PC-3 (cell line): ENCODE data around the gene GABBR2. TPM values are rescaled to one million over a fixed set of nuclear protein-coding genes. Genes with fewer than 3 reads are reported as not detected.
A peak's percentile ranks its signal among the peaks of the same experiment; 100 is the strongest.

Experiments
- ATAC-seq: fragments of 200-7000 bp; cut with Tn5 transposase; 2 replicates; pipeline ENCODE4 v1.9.1; 2020; ENCODE audit warnings: mild to moderate bottlenecking, moderate library complexity
- BruUV-seq: library from RNA; stranded (reverse); fragments of 400-500 nt; replicated peaks from 2 replicates; lab custom pipeline; 2021; lab: Mats Ljungman, UMichigan
- CTCF ChIA-PET: fragments of 300-600 bp; sonication (Branson Sonifier 250); formaldehyde crosslinking; loops from one replicate; lab custom pipeline; 2022; ENCODE audit warnings: antibody characterized with exemption; lab: Charles Lee
- POLR2A ChIA-PET: fragments of 300-600 bp; sonication (Branson Sonifier 250); formaldehyde crosslinking; loops from one replicate; lab custom pipeline; 2022; ENCODE audit warnings: antibody characterized with exemption; ENCODE audit not compliant: unreplicated experiment; lab: Charles Lee
- DNase-seq: peaks from one replicate; pipeline ENCODE4 v3.0.0-alpha.2; 2015
- H2AFZ ChIP-seq: fragments of 300-600 bp; sonication (generic); 2 replicates; pipeline ENCODE4 v1.6.0; 2016; ENCODE audit warnings: antibody characterized with exemption, low read length
- H3F3A ChIP-seq: fragments of 300-600 bp; sonication (generic); one replicate; pipeline ENCODE4 v1.6.0; 2017; ENCODE audit warnings: antibody characterized with exemption, low read length, control low read depth, mild to moderate bottlenecking; ENCODE audit not compliant: unreplicated experiment
- H3K27ac ChIP-seq: fragments of 300-600 bp; sonication (generic); 2 replicates; pipeline ENCODE4 v1.5.1; 2016; ENCODE audit warnings: mild to moderate bottlenecking, low read length
- H3K27me3 ChIP-seq: fragments of 300-600 bp; sonication (generic); 2 replicates; pipeline ENCODE4 v1.6.1; 2016; ENCODE audit warnings: low read length, mixed read lengths
- H3K36me3 ChIP-seq: fragments of 300-600 bp; sonication (generic); 2 replicates; pipeline ENCODE4 v1.6.1; 2016; ENCODE audit warnings: low read depth, mixed run types, low read length, mixed read lengths
- H3K4me1 ChIP-seq: fragments of 300-600 bp; sonication (generic); 2 replicates; pipeline ENCODE4 v1.5.1; 2016; ENCODE audit warnings: low read length; ENCODE audit not compliant: insufficient read depth
- H3K4me2 ChIP-seq: fragments of 300-600 bp; sonication (generic); 2 replicates; pipeline ENCODE4 v1.6.0; 2016; ENCODE audit warnings: low read length
- H3K4me3 ChIP-seq: fragments of 300-600 bp; sonication (generic); 2 replicates; pipeline ENCODE4 v1.5.1; 2016; ENCODE audit warnings: mild to moderate bottlenecking, low read length, mixed read lengths
- H3K79me2 ChIP-seq: fragments of 300-600 bp; sonication (generic); 2 replicates; pipeline ENCODE4 v1.6.1; 2017; ENCODE audit warnings: low read length, mixed read lengths
- H3K9ac ChIP-seq: fragments of 300-600 bp; sonication (generic); 2 replicates; pipeline ENCODE4 v1.6.0; 2016; ENCODE audit warnings: mild to moderate bottlenecking, low read length
- H3K9me2 ChIP-seq: fragments of 300-600 bp; sonication (generic); replicated peaks from 2 replicates; pipeline ENCODE4 v1.6.1; 2016; ENCODE audit warnings: mixed run types, low read length, mixed read lengths
- H3K9me3 ChIP-seq: fragments of 300-600 bp; sonication (generic); 2 replicates; pipeline ENCODE4 v1.6.1; 2016; ENCODE audit warnings: low read length, mixed read lengths
- H4K20me1 ChIP-seq: fragments of 300-600 bp; sonication (generic); 2 replicates; pipeline ENCODE4 v1.6.1; 2016; ENCODE audit warnings: low read length, mixed read lengths
- CTCF ChIP-seq: fragments of 300-600 bp; sonication (generic); conservative IDR thresholded peaks from 2 replicates; pipeline ENCODE4 v1.5.1; 2017; ENCODE audit warnings: antibody characterized with exemption, low read depth, mild to moderate bottlenecking, low read length
- EZH2 ChIP-seq: fragments of 300-600 bp; sonication (generic); IDR thresholded peaks from one replicate; pipeline ENCODE4 v1.6.1; 2017; ENCODE audit warnings: antibody characterized with exemption, mild to moderate bottlenecking, low read length; ENCODE audit not compliant: unreplicated experiment
- EZH2phosphoT487 ChIP-seq: fragments of 300-600 bp; sonication (generic); IDR thresholded peaks from 2 replicates; pipeline ENCODE4 v1.6.1; 2018; ENCODE audit warnings: mild to moderate bottlenecking, antibody characterized with exemption, low read length, borderline replicate concordance
- intact Hi-C: fragments of 100-400 bp; cut with micrococcal nuclease; formaldehyde crosslinking; loops from 2 replicates; pipeline ENCODE4 v1.9.0; 2023
- total RNA-seq: library from RNA; depleted of rRNA; stranded (reverse); fragments of >200 nt; gene quantifications from 2 replicates; pipeline ENCODE4 v1.2.3, GENCODE V29; 2014

GABBR2 gene
- total RNA-seq, 1 experiment from 2014 or later = 0.44 TPM

DNA sequence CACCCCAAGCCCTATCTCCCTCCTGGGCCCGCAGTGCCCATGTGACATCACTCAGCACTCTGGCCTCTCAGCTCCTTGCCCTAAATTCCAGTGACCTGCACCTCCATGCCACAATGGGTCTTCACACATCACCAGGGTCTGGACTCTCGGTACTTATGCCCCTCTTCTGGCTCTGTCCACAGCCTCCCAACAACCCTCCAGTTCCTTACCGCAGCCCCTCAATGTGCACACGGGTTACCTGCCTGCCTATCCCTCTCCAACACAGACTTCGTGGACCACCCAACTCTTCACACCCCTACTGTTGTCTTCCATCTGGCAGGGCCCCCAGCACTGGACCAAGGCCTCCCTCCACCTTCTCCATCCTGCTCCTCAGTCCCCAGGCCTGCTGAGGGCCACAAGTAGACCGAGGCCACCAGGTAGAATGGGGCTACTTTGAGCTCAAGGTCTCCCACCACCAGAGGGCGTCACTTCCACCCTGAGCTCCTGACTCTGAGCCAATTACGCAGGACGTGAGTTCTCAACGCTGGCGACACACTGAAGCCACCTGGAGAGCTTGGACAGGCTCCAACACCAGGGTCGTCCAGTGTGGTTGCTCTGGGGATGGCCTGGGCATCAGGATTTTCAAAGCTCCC, 172.1 kb downstream of the GABBR2 start:
- Histone ChIP-seq H3K4me1 (no peaks in the 10 kb centered on the region), H3K27ac (no peak overlapping the region), H3K9me3 (no peaks in the 10 kb centered on the region), H3F3A (no peaks in the 10 kb centered on the region), H3K27me3 (no peaks in the 10 kb centered on the region), H3K4me3 (no peak overlapping the region), H4K20me1 (no peaks in the 10 kb centered on the region), H3K79me2 (no peaks in the 10 kb centered on the region), H3K9me2 (no peaks in the 10 kb centered on the region), H2AFZ (no peak overlapping the region), H3K9ac (no peak overlapping the region), H3K4me2 (no peak overlapping the region), H3K36me3 (no peaks in the 10 kb centered on the region)
- POLR2A ChIA-PET = no interaction called here
- DNase-seq (peak; percentile 7), ATAC-seq (no peak)
- BruUV-seq = no TSS peak
- intact Hi-C loops = no loop called here
- CTCF ChIA-PET = no interaction called here
- TF ChIP-seq CTCF = peak; percentile 52
- no peak for TF ChIP-seq EZH2
- no peak for TF ChIP-seq EZH2phosphoT487

DNA sequence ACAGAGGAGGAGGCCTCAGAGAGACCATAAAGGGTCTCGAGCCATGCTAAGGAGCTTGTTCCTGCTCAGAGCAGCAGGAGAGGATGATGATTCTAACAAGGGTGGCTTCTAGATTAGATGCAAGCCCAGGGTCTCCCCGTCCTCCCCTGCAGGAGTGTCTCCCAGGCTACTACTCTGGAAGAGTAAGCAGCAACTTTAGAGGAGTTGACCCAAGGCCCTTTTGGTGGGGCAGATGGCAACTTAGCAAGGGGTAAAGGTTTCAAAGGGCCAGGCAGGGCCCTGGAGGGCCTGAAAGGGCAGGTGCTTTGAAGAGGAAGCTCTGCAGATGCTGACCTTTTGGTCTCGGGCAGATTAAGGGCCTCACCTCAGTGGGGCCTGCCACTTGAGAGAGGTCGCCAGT, 174.9 kb downstream of the GABBR2 start:
- DNase-seq = no peak
- no peak for TF ChIP-seq CTCF
- TF ChIP-seq EZH2phosphoT487 = no peak
- no peak for TF ChIP-seq EZH2
- no peak for ATAC-seq
- Histone ChIP-seq H3K9me3 (no peaks in the 10 kb centered on the region), H3K36me3 (no peaks in the 10 kb centered on the region), H3K9me2 (no peaks in the 10 kb centered on the region), H3F3A (no peaks in the 10 kb centered on the region), H2AFZ (no peak overlapping the region), H4K20me1 (no peaks in the 10 kb centered on the region), H3K27ac (no peak overlapping the region), H3K9ac (no peak overlapping the region), H3K79me2 (no peaks in the 10 kb centered on the region), H3K4me2 (no peak overlapping the region), H3K27me3 (no peaks in the 10 kb centered on the region), H3K4me3 (no peak overlapping the region), H3K4me1 (no peaks in the 10 kb centered on the region)
- no TSS peak for BruUV-seq
- ChIA-PET POLR2A (no interaction called here), CTCF (no interaction called here)
- intact Hi-C loops = no loop called here

- no peak overlapping the region for H2AFZ ChIP-seq
- H3K9me3 ChIP-seq = no peaks in the 10 kb centered on the region
- H3K9me2 ChIP-seq = no peaks in the 10 kb centered on the region
- ATAC-seq (no peak), DNase-seq (no peak)
- H3F3A ChIP-seq = no peaks in the 10 kb centered on the region
- no peak overlapping the region for H3K27ac ChIP-seq
- TF ChIP-seq CTCF (no peak), EZH2phosphoT487 (no peak), EZH2 (no peak)
- no peak overlapping the region for H3K4me3 ChIP-seq
- H3K27me3 ChIP-seq = no peaks in the 10 kb centered on the region
- H4K20me1 ChIP-seq = no peaks in the 10 kb centered on the region
- H3K79me2 ChIP-seq = no peaks in the 10 kb centered on the region
- no peak overlapping the region for H3K4me2 ChIP-seq
- ChIA-PET POLR2A (no interaction called here), CTCF (no interaction called here)
- no TSS peak for BruUV-seq
- no peaks in the 10 kb centered on the region for H3K36me3 ChIP-seq
- intact Hi-C loops = no loop called here
- no peaks in the 10 kb centered on the region for H3K4me1 ChIP-seq
- H3K9ac ChIP-seq = no peak overlapping the region
Measured at GRCh38 chr9:98533132-98533531, 175.6 kb downstream of the GABBR2 start.
